ENCODE data around the gene CCL13.
A peak's percentile ranks its signal among the peaks of the same experiment; 100 is the strongest.

Gene CCL13

GRCh38 chr17:34371405-34372100 is 15.3 kb downstream of the CCL13 start:
- 0 out of 2 replicates have a peak, but pooled peaks cover 4% of the 10 kb centered on the region for H3F3A ChIP-seq (ENCODE audit: low read depth)
- H3K4me2 ChIP-seq (ENCODE audit: low read depth, low read length, poor library complexity, severe bottlenecking): peak overlapping the region; percentile 18
- H3K4me1 ChIP-seq (ENCODE audit: insufficient read depth, low read length, poor library complexity, severe bottlenecking): peaks cover 57% of the 10 kb centered on the region
- TF ChIP-seq EZH2phosphoT487 (IDR thresholded peaks at IDR 0.05; ENCODE audit: borderline replicate concordance) (no peak), CTCF (conservative IDR thresholded peaks at IDR 0.05; ENCODE audit: low read length) (no peak)
- H2AFZ ChIP-seq (ENCODE audit: low read length): no peak overlapping the region
- no peak overlapping the region for H3K4me3 ChIP-seq (ENCODE audit: low read length, poor library complexity, severe bottlenecking)
- H3K36me3 ChIP-seq (ENCODE audit: insufficient read depth, low read length): no peaks in the 10 kb centered on the region
- H3K9me3 ChIP-seq (ENCODE audit: insufficient read depth, low read depth, low read length): no peaks in the 10 kb centered on the region
- no peaks in the 10 kb centered on the region for H3K79me2 ChIP-seq (ENCODE audit: insufficient read depth, low read length)
- peak overlapping the region; percentile 18 for H3K9ac ChIP-seq (ENCODE audit: low read depth, low read length, poor library complexity, severe bottlenecking)
- no peaks in the 10 kb centered on the region for H3K27me3 ChIP-seq (ENCODE audit: insufficient read depth, low read length, poor library complexity, severe bottlenecking)
- H3K9me2 ChIP-seq (replicated peaks; ENCODE audit: low read depth, low read length): no peaks in the 10 kb centered on the region
- H4K20me1 ChIP-seq (ENCODE audit: insufficient read depth, low read length, poor library complexity, severe bottlenecking): no peaks in the 10 kb centered on the region

GRCh38 chr17:34374457-34374856 is 18.2 kb downstream of the CCL13 start:
- no peaks in the 10 kb centered on the region for H3K27me3 ChIP-seq (ENCODE audit: insufficient read depth, low read length, poor library complexity, severe bottlenecking)
- no peaks in the 10 kb centered on the region for H3K79me2 ChIP-seq (ENCODE audit: insufficient read depth, low read length)
- H3K36me3 ChIP-seq (ENCODE audit: insufficient read depth, low read length): no peaks in the 10 kb centered on the region
- no peak overlapping the region for H3K4me2 ChIP-seq (ENCODE audit: low read depth, low read length, poor library complexity, severe bottlenecking)
- H4K20me1 ChIP-seq (ENCODE audit: insufficient read depth, low read length, poor library complexity, severe bottlenecking): no peaks in the 10 kb centered on the region
- H3K4me1 ChIP-seq (ENCODE audit: insufficient read depth, low read length, poor library complexity, severe bottlenecking): peaks cover 47% of the 10 kb centered on the region
- no peaks in the 10 kb centered on the region for H3K9me3 ChIP-seq (ENCODE audit: insufficient read depth, low read depth, low read length)
- no peak overlapping the region for H2AFZ ChIP-seq (ENCODE audit: low read length)
- TF ChIP-seq CTCF (conservative IDR thresholded peaks at IDR 0.05; ENCODE audit: low read length) (no peak), EZH2phosphoT487 (IDR thresholded peaks at IDR 0.05; ENCODE audit: borderline replicate concordance) (no peak)
- H3K9ac ChIP-seq (ENCODE audit: low read depth, low read length, poor library complexity, severe bottlenecking): no peak overlapping the region
- no peaks in the 10 kb centered on the region for H3K9me2 ChIP-seq (replicated peaks; ENCODE audit: low read depth, low read length)
- H3F3A ChIP-seq (ENCODE audit: low read depth): 0 out of 2 replicates have a peak, but pooled peaks cover 4% of the 10 kb centered on the region
- no peak overlapping the region for H3K4me3 ChIP-seq (ENCODE audit: low read length, poor library complexity, severe bottlenecking)

- H3K79me2 ChIP-seq (ENCODE audit: insufficient read depth, low read length): no peaks in the 10 kb centered on the region
- no peaks in the 10 kb centered on the region for H4K20me1 ChIP-seq (ENCODE audit: insufficient read depth, low read length, poor library complexity, severe bottlenecking)
- TF ChIP-seq EZH2phosphoT487 (IDR thresholded peaks at IDR 0.05; ENCODE audit: borderline replicate concordance): no peak
- no peak for TF ChIP-seq CTCF (conservative IDR thresholded peaks at IDR 0.05; ENCODE audit: low read length)
- H3K9me2 ChIP-seq (replicated peaks; ENCODE audit: low read depth, low read length): no peaks in the 10 kb centered on the region
- H2AFZ ChIP-seq (ENCODE audit: low read length): no peak overlapping the region
- no peaks in the 10 kb centered on the region for H3K27me3 ChIP-seq (ENCODE audit: insufficient read depth, low read length, poor library complexity, severe bottlenecking)
- H3K9ac ChIP-seq (ENCODE audit: low read depth, low read length, poor library complexity, severe bottlenecking): no peak overlapping the region
- no peaks in the 10 kb centered on the region for H3K36me3 ChIP-seq (ENCODE audit: insufficient read depth, low read length)
- no peak overlapping the region for H3K4me3 ChIP-seq (ENCODE audit: low read length, poor library complexity, severe bottlenecking)
- H3K9me3 ChIP-seq (ENCODE audit: insufficient read depth, low read depth, low read length): no peaks in the 10 kb centered on the region
- H3K4me1 ChIP-seq (ENCODE audit: insufficient read depth, low read length, poor library complexity, severe bottlenecking): peaks cover 47% of the 10 kb centered on the region
- H3K4me2 ChIP-seq (ENCODE audit: low read depth, low read length, poor library complexity, severe bottlenecking): no peak overlapping the region
- H3F3A ChIP-seq (ENCODE audit: low read depth): 0 out of 2 replicates have a peak, but pooled peaks cover 4% of the 10 kb centered on the region
Observed at GRCh38 chr17:34375426-34375997, 19.2 kb downstream of the CCL13 start.
